Central memory CD4-positive, alpha-beta T cell (primary cell): ENCODE results near the gene EPHB2.

Experiments used
- DNase-seq: peaks from one replicate; pipeline ENCODE4 v3.0.0; 2022

EPHB2 gene

GRCh38 chr1:22722901-22723550, 12.4 kb downstream of the EPHB2 start:
- no peak for DNase-seq

GRCh38 chr1:22727873-22728272, 17.2 kb downstream of the EPHB2 start:
- DNase-seq = no peak

- no peak for DNase-seq
These were observed 18.2 kb downstream of the EPHB2 start for GRCh38 chr1:22728751-22729399.

- no peak for DNase-seq
These were observed 18.7 kb downstream of the EPHB2 start for GRCh38 chr1:22729400-22729773.

GRCh38 chr1:22729912-22730311, 19.3 kb downstream of the EPHB2 start:
- DNase-seq = no peak

GRCh38 chr1:22731924-22732720, 21.5 kb downstream of the EPHB2 start:
- DNase-seq = no peak

DNA sequence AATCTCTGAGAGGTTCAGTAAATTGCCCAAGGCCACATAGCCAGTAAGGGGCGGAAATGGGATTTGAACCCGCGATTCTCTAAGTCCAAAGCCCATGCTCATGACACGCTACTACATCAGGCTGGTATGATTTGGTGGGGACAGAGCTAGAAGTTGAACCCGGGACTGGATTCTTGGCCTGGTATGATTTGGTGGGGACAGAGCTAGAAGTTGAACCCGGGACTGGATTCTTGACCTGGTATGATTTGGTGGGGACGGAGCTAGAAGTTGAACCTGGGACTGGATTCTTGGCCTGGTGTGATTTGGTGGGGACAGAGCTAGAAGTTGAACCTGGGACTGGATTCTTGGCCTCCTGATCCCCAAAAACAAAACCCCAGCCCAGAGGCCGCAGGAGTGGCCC, 23.0 kb downstream of the EPHB2 start:
- DNase-seq = no peak

DNA sequence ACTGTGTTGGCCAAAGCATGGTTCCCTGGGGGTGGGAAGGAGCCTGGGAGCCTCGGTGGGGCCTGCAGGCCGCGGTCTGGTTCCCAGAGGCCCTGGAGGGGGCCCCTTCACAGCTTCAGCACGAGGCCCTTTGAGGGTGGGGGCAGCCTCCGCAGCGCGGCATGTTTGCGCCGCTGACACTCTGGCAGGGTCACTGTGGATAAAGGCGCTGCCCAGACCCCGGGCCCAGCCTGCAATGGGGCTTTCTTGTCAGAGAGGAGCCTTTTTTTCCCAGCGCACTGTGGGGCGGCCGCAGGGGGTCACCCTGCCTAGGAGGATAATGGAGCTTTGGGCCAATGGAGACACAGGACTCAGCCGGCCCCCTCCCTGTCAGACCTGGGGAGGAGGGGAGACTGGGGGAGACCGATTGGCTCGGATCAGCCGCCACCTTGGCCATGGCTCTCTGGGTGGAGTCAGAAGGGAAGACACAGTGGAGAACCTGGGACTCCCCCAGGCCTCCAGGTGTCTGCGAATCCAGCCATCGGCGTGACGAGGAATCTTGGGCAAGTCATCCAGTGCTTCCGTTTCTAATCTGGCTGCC, 26.0 kb downstream of the EPHB2 start:
- DNase-seq = no peak

DNA sequence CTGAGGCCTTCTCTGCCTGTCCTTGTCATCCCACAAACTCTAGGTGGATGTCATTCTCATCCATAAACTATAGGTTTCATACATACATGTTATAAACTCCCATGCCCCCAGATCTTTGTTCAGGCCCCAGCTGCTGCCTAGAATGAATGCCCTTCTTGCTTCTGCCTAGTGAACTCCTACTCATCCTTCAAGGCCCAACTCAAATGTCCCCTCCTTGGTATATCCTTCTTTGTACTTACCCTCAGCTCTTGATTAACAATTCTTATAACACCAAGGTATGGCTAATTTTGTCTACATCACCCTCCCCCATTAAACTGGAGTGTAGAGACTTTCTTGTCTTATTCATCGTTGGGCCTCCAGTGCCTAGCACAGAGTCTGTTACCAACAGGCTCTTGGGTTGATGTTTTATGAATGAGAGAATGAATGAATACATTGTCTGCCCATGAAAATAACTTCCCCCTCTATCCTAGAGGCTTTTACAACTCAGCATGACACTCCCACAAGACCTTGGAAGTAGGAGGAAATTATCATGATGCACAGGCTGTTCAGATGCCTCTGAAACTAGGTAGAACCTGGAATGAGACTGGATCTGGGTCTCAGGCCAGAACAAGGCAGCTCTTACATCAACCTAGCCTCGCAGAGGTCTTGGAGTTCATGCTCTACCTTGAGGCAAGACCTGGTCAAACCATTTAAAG, 26.9 kb downstream of the EPHB2 start:
- no peak for DNase-seq

DNA sequence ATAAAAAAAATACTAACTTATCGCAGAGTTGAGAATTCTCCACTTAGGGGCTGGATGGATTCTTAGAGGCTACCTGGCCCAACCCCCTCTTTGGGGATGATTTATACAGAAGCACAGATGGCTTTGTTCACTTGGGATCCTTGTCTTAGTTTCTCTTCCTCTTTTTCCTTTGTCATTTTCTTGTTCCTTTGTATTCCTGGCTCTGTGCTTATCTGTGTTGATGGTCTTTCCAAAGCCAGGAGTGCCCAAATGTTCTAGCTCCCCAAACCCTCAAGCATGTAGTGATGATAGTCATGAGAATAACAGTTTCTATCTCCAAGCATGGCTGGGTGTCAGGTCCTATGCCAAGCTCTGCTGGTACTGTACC, 27.4 kb downstream of the EPHB2 start:
- no peak for DNase-seq

DNA sequence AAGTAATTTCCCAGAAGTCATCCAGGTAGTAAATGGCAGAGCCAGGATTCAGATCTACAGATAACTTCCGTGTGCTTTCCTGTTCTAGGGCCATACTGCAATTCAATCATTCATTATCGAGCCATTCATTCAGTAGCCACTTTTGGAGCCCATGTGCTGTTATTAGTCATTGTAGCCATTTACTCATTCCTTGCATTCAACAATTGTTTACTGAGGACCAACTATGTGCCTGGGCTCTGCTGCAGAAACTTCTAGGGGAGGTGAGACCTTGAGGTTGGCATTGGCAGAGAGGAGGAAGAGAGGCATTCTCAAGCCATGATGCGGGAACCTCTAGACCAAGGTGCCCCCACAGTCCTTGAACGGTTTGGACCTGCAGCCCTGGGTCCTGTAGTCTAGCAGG, 27.9 kb downstream of the EPHB2 start:
- no peak for DNase-seq

- DNase-seq = no peak
These were observed 29.2 kb downstream of the EPHB2 start for GRCh38 chr1:22739648-22740385.

- DNase-seq = no peak
These were observed 30.5 kb downstream of the EPHB2 start for GRCh38 chr1:22741118-22741517.

- DNase-seq = no peak
These were observed 35.3 kb downstream of the EPHB2 start for GRCh38 chr1:22745669-22746585.

GRCh38 chr1:22747021-22747734, 36.5 kb downstream of the EPHB2 start:
- DNase-seq = no peak

DNA sequence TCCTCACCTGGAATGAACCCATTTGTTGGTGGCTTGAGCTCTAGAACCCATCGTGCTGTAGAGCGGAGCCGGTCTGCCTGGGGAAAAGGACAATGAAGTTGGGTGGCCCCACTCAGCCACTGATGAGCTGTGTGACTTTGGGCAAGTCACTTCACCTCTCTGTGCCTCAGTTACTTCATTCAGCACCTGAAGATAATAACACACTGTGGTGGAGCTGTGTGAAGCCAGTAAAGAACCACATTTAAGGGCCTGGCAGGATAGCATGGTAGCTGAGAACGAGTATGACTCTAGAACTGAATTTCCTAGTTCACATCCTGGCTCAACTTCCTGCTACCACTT, 37.1 kb downstream of the EPHB2 start:
- no peak for DNase-seq

DNA sequence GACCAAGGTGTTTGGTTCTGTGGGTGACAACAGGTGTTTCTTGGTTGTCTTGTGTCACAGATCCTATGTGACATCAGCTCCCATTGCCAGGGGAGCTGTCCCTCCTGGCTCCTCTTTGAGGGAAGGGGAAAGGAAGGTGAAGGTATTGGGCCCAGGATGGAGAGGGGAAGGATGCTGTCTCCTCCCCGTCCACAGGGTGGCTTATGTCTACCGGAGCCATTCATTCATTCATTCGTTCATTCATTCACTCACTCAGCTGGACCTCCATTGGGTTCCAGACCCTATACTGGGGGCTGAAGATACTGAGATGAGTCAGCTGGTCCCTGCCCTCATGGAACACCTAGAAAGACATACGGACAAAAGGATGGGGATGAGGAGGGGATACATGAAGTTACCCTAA, 38.9 kb downstream of the EPHB2 start:
- DNase-seq = no peak

GRCh38 chr1:22749919-22750684, 39.5 kb downstream of the EPHB2 start:
- DNase-seq = no peak

GRCh38 chr1:22750685-22751051, 40.0 kb downstream of the EPHB2 start:
- no peak for DNase-seq

DNA sequence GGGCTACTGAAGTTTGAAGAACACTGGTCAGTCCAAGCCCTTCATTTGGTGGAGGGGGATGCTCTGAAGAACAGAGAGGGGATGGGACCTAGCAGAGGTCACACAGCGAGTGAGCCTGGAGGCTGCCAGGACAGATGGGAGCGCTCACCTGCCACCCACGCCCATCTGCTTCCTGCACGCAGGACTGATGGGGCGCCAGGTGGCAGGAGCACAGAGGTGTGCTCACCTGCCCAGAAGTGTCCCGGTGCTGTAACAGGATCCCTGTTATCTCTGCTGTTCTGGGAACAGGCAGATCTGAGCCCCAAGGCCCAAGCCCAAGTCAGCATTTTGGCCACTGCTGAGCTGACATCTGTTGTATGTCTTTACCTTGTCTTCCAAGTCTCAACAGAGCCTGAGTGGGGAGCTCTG, 40.5 kb downstream of the EPHB2 start:
- DNase-seq = no peak
